ENCODE data around the gene DISC1. TPM values are rescaled to one million over a fixed set of nuclear protein-coding genes. Genes with fewer than 3 reads are reported as not detected.

Gene DISC1
- total RNA-seq, 5 donors from 2014 or later (not counting 1 experiment from before 2014, with no cell fraction given): 12.9 to 37.0 (median 14.6) TPM

- ATAC-seq (replicated peaks in 1 of 4) (no peak), DNase-seq (no peak)
- Mint-ChIP-seq H3K27ac (peak overlapping the region; percentile 87 to 93), H3K4me3 (peak overlapping the region in 1 of 3 donors; percentile 76), H3K36me3 (no peaks in the 10 kb centered on the region), H3K9me3 (peaks cover 5 to 13% (median 6%) of the 10 kb centered on the region in 3 donors), H3K4me1 (peaks cover 54 to 61% (median 54%) of the 10 kb centered on the region in 3 donors), H3K27me3 (no peaks in the 10 kb centered on the region)
- H3K27me3 ChIP-seq (replicated peaks in 1 of 2; ENCODE audit: control insufficient read depth in 2 of 2, extremely low read depth in 1 of 2, insufficient read depth in 2 of 2, low read length in 1 of 2): no peaks in the 10 kb centered on the region
- 92% methylated on average over 2 of the region's 5 CpGs for WGBS (ENCODE audit: insufficient coverage)
- no peaks in the 10 kb centered on the region for H3K36me3 ChIP-seq (ENCODE audit: control insufficient read depth in 2 of 2, extremely low read depth in 1 of 2, insufficient read depth in 1 of 2, low read length in 1 of 2)
- POLR2A ChIA-PET: interaction anchor here in 1 of 2 donors (0.7 kb wide), 1 partner anchor 248 kb away, joined by 3 read pairs; no protein-coding TSS in a partner anchor
- CTCF ChIA-PET: interaction anchor here in 1 of 2 donors (0.8 kb wide), 1 partner anchor 15 kb away, joined by 3 read pairs; no protein-coding TSS in a partner anchor
- peaks cover 37 to 39% of the 10 kb centered on the region in 2 experiments for H3K4me1 ChIP-seq (ENCODE audit: control insufficient read depth in 1 of 2, extremely low read depth in 1 of 2, insufficient read depth in 2 of 2, low read length in 2 of 2)
- H3K27ac ChIP-seq (ENCODE audit: low read length): no peak overlapping the region
- H3K4me3 ChIP-seq (ENCODE audit: control insufficient read depth in 1 of 2, extremely low read depth in 1 of 2, low read length in 1 of 2): no peak overlapping the region
- no peaks in the 10 kb centered on the region for H3K9me3 ChIP-seq
These were observed 15.5 kb upstream of the DISC1 start for GRCh38 chr1:231611111-231611510.

DNA sequence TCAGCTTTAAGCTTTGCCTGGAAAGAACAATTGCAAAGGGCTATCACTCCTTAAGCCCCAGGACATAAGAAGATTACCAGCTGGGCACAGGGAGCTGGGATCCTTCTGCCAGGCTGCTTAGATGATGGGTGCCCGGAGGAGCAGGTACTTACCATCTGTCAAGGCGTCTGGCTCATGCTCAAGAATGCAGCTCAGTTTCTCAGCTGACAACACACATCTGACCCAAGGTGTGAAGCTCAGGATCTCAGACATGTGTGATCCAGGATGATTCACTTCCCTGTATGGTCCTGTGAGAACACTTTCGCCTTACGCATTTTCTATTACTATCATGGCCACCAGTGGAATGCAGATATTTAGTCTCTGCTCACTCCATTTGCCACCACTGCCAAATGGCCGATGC, 14.7 kb upstream of the DISC1 start:
- no peak overlapping the region for H3K4me3 ChIP-seq (ENCODE audit: control insufficient read depth in 1 of 2, extremely low read depth in 1 of 2, low read length in 1 of 2)
- peaks cover 37 to 39% of the 10 kb centered on the region in 2 experiments for H3K4me1 ChIP-seq (ENCODE audit: control insufficient read depth in 1 of 2, extremely low read depth in 1 of 2, insufficient read depth in 2 of 2, low read length in 2 of 2)
- WGBS (ENCODE audit: insufficient coverage): 87% methylated on average over 2 of the region's 5 CpGs
- H3K9me3 Mint-ChIP-seq: peaks cover 5 to 13% (median 6%) of the 10 kb centered on the region in 3 donors
- no peaks in the 10 kb centered on the region for H3K27me3 Mint-ChIP-seq
- H3K36me3 Mint-ChIP-seq: no peaks in the 10 kb centered on the region
- CTCF ChIA-PET: interaction anchor here in 1 of 2 donors (0.8 to 1.1 kb wide), 2 partner anchors 16 to 274 kb away, joined by 3 read pairs; partner anchors contain the start of genes EXOC8 and SPRTN
- H3K27ac Mint-ChIP-seq: peak overlapping the region; percentile 87 to 93
- DNase-seq (peak in 1 of 35 experiments; percentile 25), ATAC-seq (replicated peaks in 1 of 4) (no peak)
- H3K27me3 ChIP-seq (replicated peaks in 1 of 2; ENCODE audit: control insufficient read depth in 2 of 2, extremely low read depth in 1 of 2, insufficient read depth in 2 of 2, low read length in 1 of 2): no peaks in the 10 kb centered on the region
- H3K27ac ChIP-seq (ENCODE audit: low read length): peak overlapping the region; percentile 64
- H3K36me3 ChIP-seq (ENCODE audit: control insufficient read depth in 2 of 2, extremely low read depth in 1 of 2, insufficient read depth in 1 of 2, low read length in 1 of 2): no peaks in the 10 kb centered on the region
- H3K9me3 ChIP-seq: no peaks in the 10 kb centered on the region
- H3K4me3 Mint-ChIP-seq: peak overlapping the region in 2 of 3 donors; percentile 69 to 76
- peaks cover 58 to 68% (median 60%) of the 10 kb centered on the region in 3 donors for H3K4me1 Mint-ChIP-seq
- POLR2A ChIA-PET: no interaction called here

DNA sequence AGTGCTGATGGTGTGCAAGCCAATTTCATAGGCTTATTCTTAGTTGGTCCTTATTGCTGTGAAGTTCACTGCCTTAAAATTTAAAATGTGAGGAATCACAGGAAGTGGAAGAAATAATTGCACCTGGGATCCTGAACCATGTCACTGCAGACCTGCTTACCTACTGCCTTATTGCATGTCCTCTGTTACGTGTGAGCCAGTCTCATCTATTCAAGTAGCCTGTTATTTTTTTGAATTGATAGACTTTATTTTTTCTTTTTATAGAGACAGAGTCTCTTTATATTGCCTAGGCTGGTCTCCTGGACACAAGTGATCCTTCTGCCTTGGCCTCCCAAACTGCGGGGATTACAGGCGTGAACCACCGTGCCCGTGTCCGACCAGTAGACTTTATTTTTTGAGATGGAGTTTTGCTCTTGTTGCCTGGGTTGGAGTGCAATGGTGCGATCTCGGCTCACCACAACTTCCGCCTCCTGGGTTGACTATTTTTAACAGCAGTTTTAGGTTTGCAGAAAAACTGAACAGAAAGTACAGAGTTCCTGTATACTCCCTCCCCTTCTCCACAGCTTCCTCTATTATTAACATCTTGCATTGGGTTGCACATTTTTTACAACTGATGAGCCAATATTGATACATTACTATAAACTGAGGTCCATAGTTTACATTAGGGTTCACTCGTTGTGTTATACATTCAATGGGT, 14.0 kb upstream of the DISC1 start:
- peaks cover 58 to 68% (median 60%) of the 10 kb centered on the region in 3 donors for H3K4me1 Mint-ChIP-seq
- H3K36me3 Mint-ChIP-seq: no peaks in the 10 kb centered on the region
- peaks cover 37 to 39% of the 10 kb centered on the region in 2 experiments for H3K4me1 ChIP-seq (ENCODE audit: control insufficient read depth in 1 of 2, extremely low read depth in 1 of 2, insufficient read depth in 2 of 2, low read length in 2 of 2)
- H3K36me3 ChIP-seq (ENCODE audit: control insufficient read depth in 2 of 2, extremely low read depth in 1 of 2, insufficient read depth in 1 of 2, low read length in 1 of 2): no peaks in the 10 kb centered on the region
- DNase-seq (peak in 33 of 35 experiments; percentile 24 to 69 (median 48)), ATAC-seq (replicated peaks in 1 of 4) (peak; percentile 95 to 99 (median 98))
- ChIA-PET POLR2A (no interaction called here), CTCF (interaction anchor here in 1 of 2 donors (0.9 to 1.1 kb wide), 3 partner anchors 9 to 275 kb away, joined by 3 to 4 read pairs (median 3); partner anchors contain the start of genes EXOC8 and SPRTN)
- H3K4me3 ChIP-seq (ENCODE audit: control insufficient read depth in 1 of 2, extremely low read depth in 1 of 2, low read length in 1 of 2): peak overlapping the region; percentile 8 to 55
- H3K27me3 Mint-ChIP-seq: no peaks in the 10 kb centered on the region
- no peaks in the 10 kb centered on the region for H3K27me3 ChIP-seq (replicated peaks in 1 of 2; ENCODE audit: control insufficient read depth in 2 of 2, extremely low read depth in 1 of 2, insufficient read depth in 2 of 2, low read length in 1 of 2)
- H3K27ac Mint-ChIP-seq: peak overlapping the region; percentile 87 to 93
- peak overlapping the region; percentile 45 to 76 (median 69) for H3K4me3 Mint-ChIP-seq
- WGBS (ENCODE audit: insufficient coverage): 0% methylated on average over 3 of the region's 10 CpGs
- peak overlapping the region; percentile 64 for H3K27ac ChIP-seq (ENCODE audit: low read length)
- no peaks in the 10 kb centered on the region for H3K9me3 ChIP-seq
- peaks cover 5 to 13% (median 6%) of the 10 kb centered on the region in 3 donors for H3K9me3 Mint-ChIP-seq

- Histone ChIP-seq H3K36me3 (ENCODE audit: control insufficient read depth in 2 of 2, extremely low read depth in 1 of 2, insufficient read depth in 1 of 2, low read length in 1 of 2) (no peaks in the 10 kb centered on the region), H3K27me3 (replicated peaks in 1 of 2; ENCODE audit: control insufficient read depth in 2 of 2, extremely low read depth in 1 of 2, insufficient read depth in 2 of 2, low read length in 1 of 2) (no peaks in the 10 kb centered on the region), H3K4me3 (ENCODE audit: control insufficient read depth in 1 of 2, extremely low read depth in 1 of 2, low read length in 1 of 2) (peak overlapping the region in 1 of 2 donors; percentile 17), H3K4me1 (ENCODE audit: control insufficient read depth in 1 of 2, extremely low read depth in 1 of 2, insufficient read depth in 2 of 2, low read length in 2 of 2) (peaks cover 37 to 39% of the 10 kb centered on the region in 2 experiments), H3K27ac (ENCODE audit: low read length) (peak overlapping the region; percentile 49), H3K9me3 (no peaks in the 10 kb centered on the region)
- no peaks in the 10 kb centered on the region for H3K27me3 Mint-ChIP-seq
- H3K9me3 Mint-ChIP-seq: peaks cover 5 to 13% (median 6%) of the 10 kb centered on the region in 3 donors
- WGBS (ENCODE audit: insufficient coverage): 80% methylated on average over 4 of the region's 7 CpGs
- no peaks in the 10 kb centered on the region for H3K36me3 Mint-ChIP-seq
- H3K4me1 Mint-ChIP-seq: peaks cover 58 to 74% (median 60%) of the 10 kb centered on the region in 3 donors
- no peak for DNase-seq
- CTCF ChIA-PET: interaction anchor here in 1 of 2 donors (0.9 to 1.0 kb wide), 2 partner anchors 10 to 257 kb away, joined by 3 to 4 read pairs; no protein-coding TSS in a partner anchor
- H3K4me3 Mint-ChIP-seq: peak overlapping the region; percentile 28 to 76 (median 69)
- peak overlapping the region; percentile 87 to 93 for H3K27ac Mint-ChIP-seq
- POLR2A ChIA-PET: no interaction called here
- no peak for ATAC-seq (replicated peaks in 1 of 4)
These were observed 12.9 kb upstream of the DISC1 start for GRCh38 chr1:231613419-231614349.

DNA sequence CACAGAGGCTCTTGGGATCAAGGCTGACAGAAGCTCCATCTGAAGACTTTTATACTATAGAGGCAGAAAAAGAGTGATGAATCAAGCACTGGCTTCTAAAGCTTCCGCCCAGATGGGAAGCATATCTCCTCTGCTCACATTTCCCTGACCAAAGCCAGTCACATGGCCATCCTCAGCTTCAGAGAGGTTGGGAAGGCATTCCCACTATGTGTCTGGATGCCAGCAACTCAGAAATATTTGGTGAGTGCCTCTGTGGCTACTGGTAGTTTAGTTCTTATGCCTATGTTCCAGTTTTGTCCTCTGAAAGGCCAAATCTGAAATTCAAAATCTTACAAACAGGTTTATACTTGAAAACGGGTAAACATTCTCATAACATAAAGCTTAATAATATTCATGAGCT, 9.9 kb upstream of the DISC1 start:
- Histone ChIP-seq H3K4me3 (ENCODE audit: control insufficient read depth in 1 of 2, extremely low read depth in 1 of 2, low read length in 1 of 2) (no peak overlapping the region), H3K4me1 (ENCODE audit: control insufficient read depth in 1 of 2, extremely low read depth in 1 of 2, insufficient read depth in 2 of 2, low read length in 2 of 2) (peaks cover 28 to 32% of the 10 kb centered on the region in 2 experiments), H3K9me3 (no peaks in the 10 kb centered on the region), H3K36me3 (ENCODE audit: control insufficient read depth in 2 of 2, extremely low read depth in 1 of 2, insufficient read depth in 1 of 2, low read length in 1 of 2) (no peaks in the 10 kb centered on the region), H3K27ac (ENCODE audit: low read length) (no peak overlapping the region), H3K27me3 (replicated peaks in 1 of 2; ENCODE audit: control insufficient read depth in 2 of 2, extremely low read depth in 1 of 2, insufficient read depth in 2 of 2, low read length in 1 of 2) (no peaks in the 10 kb centered on the region)
- DNase-seq (no peak), ATAC-seq (replicated peaks in 1 of 4) (no peak)
- Mint-ChIP-seq H3K9me3 (peaks cover 5 to 13% (median 6%) of the 10 kb centered on the region in 3 donors), H3K27me3 (peaks cover 4% of the 10 kb centered on the region in 2 donors), H3K4me1 (peaks cover 43 to 61% (median 47%) of the 10 kb centered on the region in 3 donors), H3K27ac (no peak overlapping the region), H3K4me3 (no peak overlapping the region), H3K36me3 (no peaks in the 10 kb centered on the region)
- ChIA-PET POLR2A (interaction anchor here in 1 of 2 donors (0.7 to 1.0 kb wide), 2 partner anchors 9 to 48 kb away, joined by 3 to 4 read pairs; no protein-coding TSS in a partner anchor), CTCF (interaction anchor here in 1 of 2 donors (0.8 to 1.7 kb wide), 3 partner anchors 9 to 11 kb away, joined by 3 to 5 read pairs (median 3); no protein-coding TSS in a partner anchor)
- WGBS (ENCODE audit: insufficient coverage): no CpG with 5 or more reads among the region's 2 CpGs

Data from T-cell (primary cell).